HK-2 (cell line): Measurements from ENCODE around the gene GCAT.
A peak's percentile ranks its signal among the peaks of the same experiment; 100 is the strongest.

Source experiments
- DNase-seq: peaks from one replicate; pipeline ENCODE4 v3.0.0-alpha.2; 2018; ENCODE audit not compliant: unreplicated experiment

The GCAT gene

GRCh38 chr22:37809672-37810333, 2.1 kb downstream of the GCAT start:
- DNase-seq = no peak

- no peak for DNase-seq
Observed at GRCh38 chr22:37811867-37812266, 4.1 kb downstream of the GCAT start.

GRCh38 chr22:37812869-37813678, 5.3 kb downstream of the GCAT start:
- DNase-seq = no peak

GRCh38 chr22:37815593-37815992, 7.9 kb downstream of the GCAT start:
- no peak for DNase-seq

- DNase-seq = no peak
Observed at GRCh38 chr22:37816543-37817180, 8.9 kb downstream of the GCAT start.

- peak; percentile 86 for DNase-seq
Observed at GRCh38 chr22:37817705-37818408, 10.1 kb downstream of the GCAT start.

- DNase-seq = no peak
Observed at GRCh38 chr22:37818409-37819104, 10.8 kb downstream of the GCAT start.

- no peak for DNase-seq
Observed at GRCh38 chr22:37819105-37819433, 11.3 kb downstream of the GCAT start.

GRCh38 chr22:37820350-37820749, 12.6 kb downstream of the GCAT start:
- no peak for DNase-seq

GRCh38 chr22:37822079-37822833, 14.5 kb downstream of the GCAT start:
- no peak for DNase-seq

- no peak for DNase-seq
Observed at GRCh38 chr22:37823134-37823985, 15.6 kb downstream of the GCAT start, which contains the start of gene GALR3. TSS of gene GALR3 (plus strand) at chr22:37823382. CDS start at chr22:37823407, 25 bp downstream.

GRCh38 chr22:37824674-37825641, 17.2 kb downstream of the GCAT start:
- DNase-seq = no peak

GRCh38 chr22:37827056-37827455, 19.3 kb downstream of the GCAT start:
- no peak for DNase-seq

GRCh38 chr22:37830093-37830842, 22.5 kb downstream of the GCAT start:
- no peak for DNase-seq

- DNase-seq = no peak
Observed at GRCh38 chr22:37831472-37831871, 23.7 kb downstream of the GCAT start.

- no peak for DNase-seq
Observed at GRCh38 chr22:37832022-37832857, 24.5 kb downstream of the GCAT start.
